Measurements from ENCODE around the gene DOCK3. TPM values are rescaled to one million over a fixed set of nuclear protein-coding genes. Genes with fewer than 3 reads are reported as not detected.
"Not testable (repeated sequence)": the region's sequence is repeated elsewhere in the genome, so short reads cannot be mapped to it uniquely, and the experiment has no call there.

The DOCK3 gene
- total RNA-seq, 2 experiments from 2014 or later = 3.4 to 4.1 TPM

GRCh38 chr3:51024765-51025632 is 350.3 kb downstream of the DOCK3 start:
- peaks cover 10% of the 10 kb centered on the region for H3K36me3 Mint-ChIP-seq
- DNase-seq (peak; percentile 88), ATAC-seq (peak; percentile 94)
- no peaks in the 10 kb centered on the region for H3K27me3 Mint-ChIP-seq
- peaks cover 26% of the 10 kb centered on the region for H3K4me1 Mint-ChIP-seq
- CTCF ChIA-PET = interaction anchor here (0.8 to 1.9 kb wide), 4 partner anchors 25 to 71 kb away, joined by 3 to 9 read pairs (median 4); no protein-coding TSS in a partner anchor
- H3K4me3 Mint-ChIP-seq = peak overlapping the region; percentile 36
- peak overlapping the region; percentile 83 for H3K27ac Mint-ChIP-seq
- peaks cover 2% of the 10 kb centered on the region for H3K9me3 Mint-ChIP-seq (ENCODE audit: low read depth)

GRCh38 chr3:51031666-51032065 is 356.9 kb downstream of the DOCK3 start:
- H3K4me3 Mint-ChIP-seq = no peak overlapping the region
- ATAC-seq = no peak
- no peak overlapping the region for H3K27ac Mint-ChIP-seq
- H3K36me3 Mint-ChIP-seq = peaks cover 5% of the 10 kb centered on the region
- peaks cover 3% of the 10 kb centered on the region for H3K9me3 Mint-ChIP-seq (ENCODE audit: low read depth)
- DNase-seq = no peak
- peaks cover 3% of the 10 kb centered on the region for H3K27me3 Mint-ChIP-seq
- no peaks in the 10 kb centered on the region for H3K4me1 Mint-ChIP-seq
- CTCF ChIA-PET = no interaction called here

- no peaks in the 10 kb centered on the region for H3K4me1 Mint-ChIP-seq
- CTCF ChIA-PET = no interaction called here
- no peak overlapping the region for H3K27ac Mint-ChIP-seq
- ATAC-seq = no peak
- H3K9me3 Mint-ChIP-seq (ENCODE audit: low read depth) = peaks cover 2% of the 10 kb centered on the region
- no peak overlapping the region for H3K4me3 Mint-ChIP-seq
- no peak for DNase-seq
- H3K27me3 Mint-ChIP-seq = peaks cover 3% of the 10 kb centered on the region
- H3K36me3 Mint-ChIP-seq = peaks cover 5% of the 10 kb centered on the region
Observed at GRCh38 chr3:51035630-51036029, 360.9 kb downstream of the DOCK3 start.

GRCh38 chr3:51044982-51045381 is 370.3 kb downstream of the DOCK3 start:
- CTCF ChIA-PET = interaction anchor here (1.3 kb wide), 1 partner anchor 10 kb away, joined by 3 read pairs; no protein-coding TSS in a partner anchor
- no peak for ATAC-seq
- no peak for DNase-seq
- Mint-ChIP-seq H3K9me3 (ENCODE audit: low read depth) (no peaks in the 10 kb centered on the region), H3K36me3 (no peaks in the 10 kb centered on the region), H3K27me3 (no peaks in the 10 kb centered on the region), H3K4me3 (no peak overlapping the region), H3K4me1 (peaks cover 3% of the 10 kb centered on the region), H3K27ac (no peak overlapping the region)

- Mint-ChIP-seq H3K36me3 (no peaks in the 10 kb centered on the region), H3K4me1 (no peaks in the 10 kb centered on the region), H3K27me3 (no peaks in the 10 kb centered on the region), H3K27ac (no peak overlapping the region), H3K4me3 (no peak overlapping the region), H3K9me3 (ENCODE audit: low read depth) (no peaks in the 10 kb centered on the region)
- no peak for DNase-seq
- CTCF ChIA-PET = no interaction called here
- ATAC-seq = no peak
Observed at GRCh38 chr3:51052562-51052961, 377.8 kb downstream of the DOCK3 start.

GRCh38 chr3:51057121-51057520 is 382.4 kb downstream of the DOCK3 start:
- ATAC-seq (no peak), DNase-seq (no peak)
- CTCF ChIA-PET = no interaction called here
- Mint-ChIP-seq H3K9me3 (ENCODE audit: low read depth) (no peaks in the 10 kb centered on the region), H3K36me3 (no peaks in the 10 kb centered on the region), H3K4me3 (no peak overlapping the region), H3K27ac (no peak overlapping the region), H3K4me1 (no peaks in the 10 kb centered on the region), H3K27me3 (no peaks in the 10 kb centered on the region)

- Mint-ChIP-seq H3K4me3 (no peak overlapping the region), H3K9me3 (ENCODE audit: low read depth) (no peaks in the 10 kb centered on the region), H3K27ac (no peak overlapping the region), H3K27me3 (no peaks in the 10 kb centered on the region), H3K4me1 (no peaks in the 10 kb centered on the region), H3K36me3 (no peaks in the 10 kb centered on the region)
- CTCF ChIA-PET = no interaction called here
- DNase-seq (no peak), ATAC-seq (no peak)
Observed at GRCh38 chr3:51063053-51063452, 388.3 kb downstream of the DOCK3 start.

- Mint-ChIP-seq H3K36me3 (no peaks in the 10 kb centered on the region), H3K27ac (no peak overlapping the region)
- CTCF ChIA-PET = no interaction called here
Observed at GRCh38 chr3:51075221-51075775, 400.6 kb downstream of the DOCK3 start.

GRCh38 chr3:51082363-51082762 is 407.6 kb downstream of the DOCK3 start:
- Mint-ChIP-seq H3K27ac (no peak overlapping the region), H3K36me3 (peaks cover 5% of the 10 kb centered on the region), H3K9me3 (ENCODE audit: low read depth) (peaks cover 11% of the 10 kb centered on the region), H3K4me1 (no peaks in the 10 kb centered on the region), H3K27me3 (no peaks in the 10 kb centered on the region), H3K4me3 (no peak overlapping the region)
- DNase-seq = no peak
- no peak for ATAC-seq
- CTCF ChIA-PET = no interaction called here

More at GRCh38 chr3:51075221-51075775, 400.6 kb downstream of the DOCK3 start:
- H3K4me3 Mint-ChIP-seq = no peak overlapping the region
- H3K9me3 Mint-ChIP-seq (ENCODE audit: low read depth) = no peaks in the 10 kb centered on the region
- ATAC-seq = no peak
- no peak for DNase-seq
- no peaks in the 10 kb centered on the region for H3K27me3 Mint-ChIP-seq
- H3K4me1 Mint-ChIP-seq = no peaks in the 10 kb centered on the region

GRCh38 chr3:51083490-51083889 is 408.8 kb downstream of the DOCK3 start:
- ATAC-seq (no peak), DNase-seq (no peak)
- Mint-ChIP-seq H3K9me3 (ENCODE audit: low read depth) (peaks cover 11% of the 10 kb centered on the region), H3K27me3 (no peaks in the 10 kb centered on the region), H3K36me3 (peaks cover 5% of the 10 kb centered on the region), H3K4me3 (no peak overlapping the region), H3K4me1 (no peaks in the 10 kb centered on the region), H3K27ac (no peak overlapping the region)
- CTCF ChIA-PET = interaction anchor here (1.4 kb wide), 1 partner anchor 112 kb away, joined by 3 read pairs; no protein-coding TSS in a partner anchor

GRCh38 chr3:51092141-51092540 is 417.4 kb downstream of the DOCK3 start:
- ATAC-seq; H3K9me3 Mint-ChIP-seq (ENCODE audit: low read depth); CTCF ChIA-PET; DNase-seq; H3K4me3 Mint-ChIP-seq; H3K4me1 Mint-ChIP-seq; H3K27me3 Mint-ChIP-seq; H3K27ac Mint-ChIP-seq; H3K36me3 Mint-ChIP-seq: not testable (repeated sequence)

GRCh38 chr3:51094838-51095237 is 420.1 kb downstream of the DOCK3 start:
- H3K4me3 Mint-ChIP-seq; ATAC-seq; H3K27me3 Mint-ChIP-seq; DNase-seq; CTCF ChIA-PET; H3K36me3 Mint-ChIP-seq; H3K9me3 Mint-ChIP-seq (ENCODE audit: low read depth); H3K4me1 Mint-ChIP-seq; H3K27ac Mint-ChIP-seq: not testable (repeated sequence)

GRCh38 chr3:51099794-51100535 is 425.2 kb downstream of the DOCK3 start:
- Mint-ChIP-seq H3K9me3 (ENCODE audit: low read depth) (peaks cover 2% of the 10 kb centered on the region), H3K36me3 (peaks cover 5% of the 10 kb centered on the region), H3K27me3 (no peaks in the 10 kb centered on the region), H3K4me1 (no peaks in the 10 kb centered on the region), H3K4me3 (no peak overlapping the region), H3K27ac (no peak overlapping the region)
- no peak for DNase-seq
- CTCF ChIA-PET = interaction anchor here (0.7 to 1.3 kb wide), 2 partner anchors 10 to 425 kb away, joined by 3 read pairs; partner anchors contain the start of gene DOCK3
- ATAC-seq = no peak

Data from activated CD8-positive, alpha-beta memory T cell treated with anti-CD3 and anti-CD28 coated beads, Interleukin-2, amount 10 ng/mL, durations not matched to agents 7 days and 5 days (primary cell).